IgD-negative memory B cell (primary cell): ENCODE results near the gene EWSR1. TPM values are rescaled to one million over a fixed set of nuclear protein-coding genes. Genes with fewer than 3 reads are reported as not detected.

Experiments used
- H3K27ac Mint-ChIP-seq, 3 donors: one replicate each; pipeline ENCODE4 v1.8.0; 2020 to 2022; ENCODE audit warnings: mild to moderate bottlenecking in 3 of 3, mixed read lengths in 3 of 3, moderate library complexity in 1 of 3
- H3K27me3 Mint-ChIP-seq: one replicate; pipeline ENCODE4 v1.8.0; 2021; ENCODE audit warnings: mixed read lengths
- H3K36me3 Mint-ChIP-seq: one replicate; pipeline ENCODE4 v1.8.0; 2020; ENCODE audit warnings: mild to moderate bottlenecking, mixed read lengths
- H3K4me1 Mint-ChIP-seq, 3 donors: one replicate each; pipeline ENCODE4 v1.8.0; 2020 to 2022; ENCODE audit warnings: mixed read lengths in 3 of 3, mild to moderate bottlenecking in 1 of 3
- H3K4me3 Mint-ChIP-seq, 4 donors: one replicate each; pipeline ENCODE4 v1.8.0; 2020 to 2022; ENCODE audit warnings: mild to moderate bottlenecking in 4 of 4, mixed read lengths in 4 of 4, moderate library complexity in 3 of 4
- H3K9me3 Mint-ChIP-seq, 3 donors: one replicate each; pipeline ENCODE4 v1.8.0; 2020 to 2021; ENCODE audit warnings: mixed read lengths in 3 of 3, mild to moderate bottlenecking in 1 of 3
- polyA plus RNA-seq: library from polyadenylated mRNA; unstranded; fragments of 300-500 nt; fragmentation: Illumina TruSeq; gene quantifications from one replicate; pipeline ENCODE4 v1.2.3, GENCODE V29; 2021

Gene EWSR1
- polyA plus RNA-seq, 1 donor from 2014 or later, result 211 TPM

- no peak overlapping the region for H3K4me3 Mint-ChIP-seq
- no peak overlapping the region for H3K27ac Mint-ChIP-seq
- H3K27me3 Mint-ChIP-seq, result peaks cover 46% of the 10 kb centered on the region
- peaks cover 2% of the 10 kb centered on the region for H3K36me3 Mint-ChIP-seq
- H3K4me1 Mint-ChIP-seq, result peaks cover 12 to 14% (median 14%) of the 10 kb centered on the region in 3 donors
- H3K9me3 Mint-ChIP-seq, result no peaks in the 10 kb centered on the region
Observed at GRCh38 chr22:29311464-29312217, 43.6 kb downstream of the EWSR1 start.

- H3K4me3 Mint-ChIP-seq, result peak overlapping the region in 1 of 4 donors; percentile 78
Observed at GRCh38 chr22:29312218-29313125, 44.4 kb downstream of the EWSR1 start.

GRCh38 chr22:29313126-29313575, 45.1 kb downstream of the EWSR1 start:
- no peak overlapping the region for H3K27ac Mint-ChIP-seq
- peaks cover 42% of the 10 kb centered on the region for H3K27me3 Mint-ChIP-seq
- H3K9me3 Mint-ChIP-seq, result no peaks in the 10 kb centered on the region
- peaks cover 12 to 13% (median 12%) of the 10 kb centered on the region in 3 donors for H3K4me1 Mint-ChIP-seq
- H3K36me3 Mint-ChIP-seq, result peaks cover 5% of the 10 kb centered on the region
- no peak overlapping the region for H3K4me3 Mint-ChIP-seq

More at GRCh38 chr22:29312218-29313125, 44.4 kb downstream of the EWSR1 start:
- Mint-ChIP-seq H3K9me3 (no peaks in the 10 kb centered on the region), H3K4me1 (peaks cover 12 to 14% (median 12%) of the 10 kb centered on the region in 3 donors), H3K27me3 (peaks cover 44% of the 10 kb centered on the region), H3K36me3 (peaks cover 5% of the 10 kb centered on the region), H3K27ac (no peak overlapping the region)

- H3K9me3 Mint-ChIP-seq, result no peaks in the 10 kb centered on the region
- peak overlapping the region; percentile 12 to 67 (median 42) for H3K4me3 Mint-ChIP-seq
- H3K4me1 Mint-ChIP-seq, result peaks cover 12 to 13% (median 12%) of the 10 kb centered on the region in 3 donors
- peaks cover 40% of the 10 kb centered on the region for H3K27me3 Mint-ChIP-seq
- H3K27ac Mint-ChIP-seq, result peak overlapping the region in 2 of 3 donors; percentile 37 to 78
- peaks cover 5% of the 10 kb centered on the region for H3K36me3 Mint-ChIP-seq
Observed at GRCh38 chr22:29313576-29314466, 45.8 kb downstream of the EWSR1 start.

GRCh38 chr22:29314537-29315285, 46.6 kb downstream of the EWSR1 start:
- H3K27me3 Mint-ChIP-seq, result peaks cover 40% of the 10 kb centered on the region
- peaks cover 12 to 13% (median 12%) of the 10 kb centered on the region in 3 donors for H3K4me1 Mint-ChIP-seq
- peaks cover 5% of the 10 kb centered on the region for H3K36me3 Mint-ChIP-seq
- H3K9me3 Mint-ChIP-seq, result no peaks in the 10 kb centered on the region
- peak overlapping the region; percentile 12 to 80 (median 42) for H3K4me3 Mint-ChIP-seq
- peak overlapping the region; percentile 37 to 78 (median 68) for H3K27ac Mint-ChIP-seq

GRCh38 chr22:29315286-29316140, 47.4 kb downstream of the EWSR1 start, which contains the start of gene RASL10A:
Gene RASL10A, minus strand, starts transcription at chr22:29315697. Its CDS starts 451 bp downstream, at chr22:29315246.
- Mint-ChIP-seq H3K36me3 (peaks cover 5% of the 10 kb centered on the region), H3K9me3 (no peaks in the 10 kb centered on the region), H3K27me3 (peaks cover 40% of the 10 kb centered on the region), H3K4me3 (peak within 1 kb of the TSS; percentile 35 to 80 (median 67)), H3K4me1 (peaks cover 12 to 13% (median 12%) of the 10 kb centered on the region in 3 donors), H3K27ac (peak within 1 kb of the TSS; percentile 37 to 78 (median 68))

- Mint-ChIP-seq H3K27me3 (peaks cover 32% of the 10 kb centered on the region), H3K4me1 (peaks cover 10 to 13% (median 12%) of the 10 kb centered on the region in 3 donors), H3K4me3 (peak overlapping the region in 3 of 4 donors; percentile 35 to 74 (median 63)), H3K27ac (peak overlapping the region in 1 of 3 donors; percentile 51), H3K36me3 (peaks cover 5% of the 10 kb centered on the region), H3K9me3 (no peaks in the 10 kb centered on the region)
Observed at GRCh38 chr22:29316141-29316828, 48.2 kb downstream of the EWSR1 start.

- H3K36me3 Mint-ChIP-seq, result peaks cover 5% of the 10 kb centered on the region
- H3K27me3 Mint-ChIP-seq, result peaks cover 24% of the 10 kb centered on the region
- H3K4me3 Mint-ChIP-seq, result peak overlapping the region in 1 of 4 donors; percentile 3
- H3K4me1 Mint-ChIP-seq, result peaks cover 9 to 13% (median 10%) of the 10 kb centered on the region in 3 donors
- H3K9me3 Mint-ChIP-seq, result no peaks in the 10 kb centered on the region
- no peak overlapping the region for H3K27ac Mint-ChIP-seq
Observed at GRCh38 chr22:29317827-29318454, 49.9 kb downstream of the EWSR1 start.

GRCh38 chr22:29319072-29319471, 51.0 kb downstream of the EWSR1 start:
- peaks cover 5% of the 10 kb centered on the region for H3K36me3 Mint-ChIP-seq
- peaks cover 15% of the 10 kb centered on the region for H3K27me3 Mint-ChIP-seq
- no peak overlapping the region for H3K4me3 Mint-ChIP-seq
- no peaks in the 10 kb centered on the region for H3K9me3 Mint-ChIP-seq
- H3K27ac Mint-ChIP-seq, result no peak overlapping the region
- H3K4me1 Mint-ChIP-seq, result peaks cover 5 to 9% (median 6%) of the 10 kb centered on the region in 3 donors

GRCh38 chr22:29320546-29320945, 52.5 kb downstream of the EWSR1 start:
- no peak overlapping the region for H3K27ac Mint-ChIP-seq
- H3K9me3 Mint-ChIP-seq, result no peaks in the 10 kb centered on the region
- peaks cover 7% of the 10 kb centered on the region for H3K27me3 Mint-ChIP-seq
- H3K36me3 Mint-ChIP-seq, result peaks cover 5% of the 10 kb centered on the region
- no peak overlapping the region for H3K4me3 Mint-ChIP-seq
- peaks cover 0 to 5% (median 2%) of the 10 kb centered on the region in 3 donors for H3K4me1 Mint-ChIP-seq

- no peaks in the 10 kb centered on the region for H3K27me3 Mint-ChIP-seq
- peaks cover 2% of the 10 kb centered on the region for H3K36me3 Mint-ChIP-seq
- H3K4me1 Mint-ChIP-seq, result peaks cover 0 to 2% (median 0%) of the 10 kb centered on the region in 3 donors
- H3K9me3 Mint-ChIP-seq, result no peaks in the 10 kb centered on the region
- H3K27ac Mint-ChIP-seq, result no peak overlapping the region
- H3K4me3 Mint-ChIP-seq, result no peak overlapping the region
Observed at GRCh38 chr22:29323641-29324040, 55.6 kb downstream of the EWSR1 start.

- H3K36me3 Mint-ChIP-seq, result peaks cover 2% of the 10 kb centered on the region
- H3K9me3 Mint-ChIP-seq, result no peaks in the 10 kb centered on the region
- peak overlapping the region in 2 of 3 donors; percentile 7 to 53 for H3K27ac Mint-ChIP-seq
- H3K27me3 Mint-ChIP-seq, result no peaks in the 10 kb centered on the region
- no peak overlapping the region for H3K4me3 Mint-ChIP-seq
- peaks cover 0 to 2% (median 0%) of the 10 kb centered on the region in 3 donors for H3K4me1 Mint-ChIP-seq
Observed at GRCh38 chr22:29325356-29325755, 57.3 kb downstream of the EWSR1 start.
